ENCODE measurements around the gene PHACTR1.
"Not testable (repeated sequence)": the region's sequence is repeated elsewhere in the genome, so short reads cannot be mapped to it uniquely, and the experiment has no call there.

Gene PHACTR1

GRCh38 chr6:13235339-13235738 lies 518.8 kb downstream of the PHACTR1 start:
- DNase-seq (ENCODE audit: low read depth in 2 of 2): no peak

- no peak for DNase-seq (ENCODE audit: low read depth in 2 of 2)
Observed at GRCh38 chr6:13237318-13237717, 520.8 kb downstream of the PHACTR1 start.

GRCh38 chr6:13238017-13238416 lies 521.5 kb downstream of the PHACTR1 start:
- DNase-seq (ENCODE audit: low read depth in 2 of 2): no peak

GRCh38 chr6:13238640-13239216 lies 522.2 kb downstream of the PHACTR1 start:
- no peak for DNase-seq (ENCODE audit: low read depth in 2 of 2)

- no peak for DNase-seq (ENCODE audit: low read depth in 2 of 2)
Observed at GRCh38 chr6:13239530-13240455, 523.2 kb downstream of the PHACTR1 start.

- DNase-seq (ENCODE audit: low read depth in 2 of 2): no peak
Observed at GRCh38 chr6:13241364-13241763, 524.8 kb downstream of the PHACTR1 start.

GRCh38 chr6:13242178-13242577 lies 525.6 kb downstream of the PHACTR1 start:
- no peak for DNase-seq (ENCODE audit: low read depth in 2 of 2)

GRCh38 chr6:13242590-13242989 lies 526.0 kb downstream of the PHACTR1 start:
- no peak for DNase-seq (ENCODE audit: low read depth in 2 of 2)

GRCh38 chr6:13243033-13243432 lies 526.5 kb downstream of the PHACTR1 start:
- no peak for DNase-seq (ENCODE audit: low read depth in 2 of 2)

GRCh38 chr6:13243745-13244144 lies 527.2 kb downstream of the PHACTR1 start:
- DNase-seq (ENCODE audit: low read depth in 2 of 2): not testable (repeated sequence)

GRCh38 chr6:13247627-13248026 lies 531.1 kb downstream of the PHACTR1 start:
- DNase-seq (ENCODE audit: low read depth in 2 of 2): no peak

GRCh38 chr6:13248053-13248452 lies 531.5 kb downstream of the PHACTR1 start:
- no peak for DNase-seq (ENCODE audit: low read depth in 2 of 2)

GRCh38 chr6:13248584-13248985 lies 532.0 kb downstream of the PHACTR1 start:
- no peak for DNase-seq (ENCODE audit: low read depth in 2 of 2)

- DNase-seq (ENCODE audit: low read depth in 2 of 2): no peak
Observed at GRCh38 chr6:13248994-13249393, 532.4 kb downstream of the PHACTR1 start.

- no peak for DNase-seq (ENCODE audit: low read depth in 2 of 2)
Observed at GRCh38 chr6:13249817-13250216, 533.2 kb downstream of the PHACTR1 start.

- no peak for DNase-seq (ENCODE audit: low read depth in 2 of 2)
Observed at GRCh38 chr6:13250703-13251102, 534.1 kb downstream of the PHACTR1 start.

- DNase-seq (ENCODE audit: low read depth in 2 of 2): no peak
Observed at GRCh38 chr6:13251242-13251641, 534.7 kb downstream of the PHACTR1 start.

- DNase-seq (ENCODE audit: low read depth in 2 of 2): no peak
Observed at GRCh38 chr6:13252790-13253189, 536.2 kb downstream of the PHACTR1 start.

- no peak for DNase-seq (ENCODE audit: low read depth in 2 of 2)
Observed at GRCh38 chr6:13253272-13253671, 536.7 kb downstream of the PHACTR1 start.

GRCh38 chr6:13256266-13257001 lies 539.9 kb downstream of the PHACTR1 start:
- no peak for DNase-seq (ENCODE audit: low read depth in 2 of 2)

- DNase-seq (ENCODE audit: low read depth in 2 of 2): no peak
Observed at GRCh38 chr6:13259393-13259792, 542.8 kb downstream of the PHACTR1 start.

GRCh38 chr6:13260101-13260598 lies 543.6 kb downstream of the PHACTR1 start:
- no peak for DNase-seq (ENCODE audit: low read depth in 2 of 2)
